ENCODE data around the gene MRPS21.

GRCh38 chr1:150259217-150259616 is 34.4 kb upstream of the MRPS21 start:
- no peak for TF ChIP-seq CTCF (IDR thresholded peaks at IDR 0.05)
- TF ChIP-seq POLR2A (IDR thresholded peaks at IDR 0.05) = no peak
- no peak for TF ChIP-seq EP300 (IDR thresholded peaks at IDR 0.05)

Data from ovary (tissue), 3 donors.